ENCODE data around the gene TRIM38.

TRIM38 gene, protein sequence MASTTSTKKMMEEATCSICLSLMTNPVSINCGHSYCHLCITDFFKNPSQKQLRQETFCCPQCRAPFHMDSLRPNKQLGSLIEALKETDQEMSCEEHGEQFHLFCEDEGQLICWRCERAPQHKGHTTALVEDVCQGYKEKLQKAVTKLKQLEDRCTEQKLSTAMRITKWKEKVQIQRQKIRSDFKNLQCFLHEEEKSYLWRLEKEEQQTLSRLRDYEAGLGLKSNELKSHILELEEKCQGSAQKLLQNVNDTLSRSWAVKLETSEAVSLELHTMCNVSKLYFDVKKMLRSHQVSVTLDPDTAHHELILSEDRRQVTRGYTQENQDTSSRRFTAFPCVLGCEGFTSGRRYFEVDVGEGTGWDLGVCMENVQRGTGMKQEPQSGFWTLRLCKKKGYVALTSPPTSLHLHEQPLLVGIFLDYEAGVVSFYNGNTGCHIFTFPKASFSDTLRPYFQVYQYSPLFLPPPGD

DNA sequence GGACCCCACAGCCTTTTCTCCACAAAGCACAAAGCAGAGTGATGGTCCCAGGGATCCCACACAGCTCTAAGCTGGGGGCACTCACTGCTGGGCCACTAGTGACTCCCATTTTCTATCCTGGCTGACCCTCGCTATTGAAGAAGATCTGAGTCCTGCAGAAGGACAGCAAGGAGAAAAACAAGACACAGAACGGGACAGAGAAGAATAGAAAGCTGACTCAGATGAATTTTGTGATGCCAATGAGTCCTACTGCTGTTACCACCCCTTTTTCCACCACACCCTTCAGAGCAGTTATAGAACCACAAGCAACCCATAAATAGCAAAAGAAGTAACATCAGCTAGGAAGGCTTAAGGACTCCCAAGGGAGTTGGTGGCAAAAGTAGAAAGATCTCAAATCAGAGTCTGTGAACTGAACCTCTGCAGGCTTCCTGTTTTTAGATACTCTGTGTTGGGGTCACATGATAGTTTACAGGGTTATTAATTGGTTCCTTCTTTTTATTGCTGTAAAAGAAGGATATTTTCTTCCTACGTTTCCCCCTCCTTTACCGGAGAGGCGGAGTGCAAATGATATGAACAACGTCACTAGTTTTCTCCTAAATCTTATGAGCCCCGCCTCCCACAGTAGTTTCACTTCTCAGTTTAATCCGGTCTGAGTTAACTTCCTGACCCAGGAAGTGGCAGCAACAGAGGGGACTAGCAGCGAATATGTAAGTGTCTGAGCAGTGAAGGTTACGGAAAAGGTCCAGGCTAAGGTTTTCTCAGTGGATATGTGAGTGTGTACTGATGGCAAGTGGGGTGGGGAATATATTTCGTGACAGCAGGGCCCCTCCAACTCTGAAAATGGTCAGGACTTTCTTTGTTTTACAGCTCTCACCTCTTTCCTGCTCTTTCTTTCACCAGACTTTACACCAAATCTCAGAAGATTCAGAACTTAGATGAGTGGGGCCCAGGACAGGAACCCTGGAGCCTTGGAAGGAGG lies at the start of gene TRIM38:
TRIM38 (plus strand) TSS at position 654 of the 979 bp plus-strand sequence. CDS start 3,721 bp downstream, outside the sequence.
- H3K4me3 ChIP-seq (ENCODE audit: low read depth in 1 of 2, low read length in 2 of 2) = peak within 1 kb of the TSS; percentile 61 to 67
- DNase-seq (peak; percentile 85), ATAC-seq (ENCODE audit: insufficient read depth, low read depth) (peak; percentile 90)
- no peaks in the 10 kb centered on the region for H4K20me1 ChIP-seq (ENCODE audit: insufficient read depth, low read length)
- H3K27me3 ChIP-seq (ENCODE audit: insufficient read depth, low read length, poor library complexity) = no peaks in the 10 kb centered on the region
- peaks cover 6% of the 10 kb centered on the region; the same call in 1 of the 2 replicates for H3K79me2 ChIP-seq (ENCODE audit: insufficient read depth, low read length)
- peak within 1 kb of the TSS; percentile 87 for H3K27ac ChIP-seq (ENCODE audit: low read length)
- H3K9me3 ChIP-seq (ENCODE audit: insufficient read depth, low read length, severe bottlenecking) = peaks cover 9% of the 10 kb centered on the region
- H3K4me2 ChIP-seq (ENCODE audit: insufficient read depth, low read length) = peak within 1 kb of the TSS; percentile 71
- no peak for TF ChIP-seq EZH2 (IDR thresholded peaks at IDR 0.05; ENCODE audit: borderline replicate concordance, low read depth, low read length, severe bottlenecking)
- TF ChIP-seq, protein P1, sequence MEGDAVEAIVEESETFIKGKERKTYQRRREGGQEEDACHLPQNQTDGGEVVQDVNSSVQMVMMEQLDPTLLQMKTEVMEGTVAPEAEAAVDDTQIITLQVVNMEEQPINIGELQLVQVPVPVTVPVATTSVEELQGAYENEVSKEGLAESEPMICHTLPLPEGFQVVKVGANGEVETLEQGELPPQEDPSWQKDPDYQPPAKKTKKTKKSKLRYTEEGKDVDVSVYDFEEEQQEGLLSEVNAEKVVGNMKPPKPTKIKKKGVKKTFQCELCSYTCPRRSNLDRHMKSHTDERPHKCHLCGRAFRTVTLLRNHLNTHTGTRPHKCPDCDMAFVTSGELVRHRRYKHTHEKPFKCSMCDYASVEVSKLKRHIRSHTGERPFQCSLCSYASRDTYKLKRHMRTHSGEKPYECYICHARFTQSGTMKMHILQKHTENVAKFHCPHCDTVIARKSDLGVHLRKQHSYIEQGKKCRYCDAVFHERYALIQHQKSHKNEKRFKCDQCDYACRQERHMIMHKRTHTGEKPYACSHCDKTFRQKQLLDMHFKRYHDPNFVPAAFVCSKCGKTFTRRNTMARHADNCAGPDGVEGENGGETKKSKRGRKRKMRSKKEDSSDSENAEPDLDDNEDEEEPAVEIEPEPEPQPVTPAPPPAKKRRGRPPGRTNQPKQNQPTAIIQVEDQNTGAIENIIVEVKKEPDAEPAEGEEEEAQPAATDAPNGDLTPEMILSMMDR (IDR thresholded peaks at IDR 0.05; ENCODE audit: borderline replicate concordance, extremely low read depth, low read length, poor library complexity, severe bottlenecking) = no peak
- peaks cover 13% of the 10 kb centered on the region; the same call in 1 of the 2 replicates for H3K36me3 ChIP-seq (ENCODE audit: insufficient read depth, low read length)
- H3K4me1 ChIP-seq (ENCODE audit: insufficient read depth, low read length) = peaks cover 34% of the 10 kb centered on the region
- peak within 1 kb of the TSS; percentile 68 for H2AFZ ChIP-seq (ENCODE audit: low read depth, low read length)
- peak within 1 kb of the TSS; percentile 80 for H3K9ac ChIP-seq (ENCODE audit: low read depth, low read length)

DNA sequence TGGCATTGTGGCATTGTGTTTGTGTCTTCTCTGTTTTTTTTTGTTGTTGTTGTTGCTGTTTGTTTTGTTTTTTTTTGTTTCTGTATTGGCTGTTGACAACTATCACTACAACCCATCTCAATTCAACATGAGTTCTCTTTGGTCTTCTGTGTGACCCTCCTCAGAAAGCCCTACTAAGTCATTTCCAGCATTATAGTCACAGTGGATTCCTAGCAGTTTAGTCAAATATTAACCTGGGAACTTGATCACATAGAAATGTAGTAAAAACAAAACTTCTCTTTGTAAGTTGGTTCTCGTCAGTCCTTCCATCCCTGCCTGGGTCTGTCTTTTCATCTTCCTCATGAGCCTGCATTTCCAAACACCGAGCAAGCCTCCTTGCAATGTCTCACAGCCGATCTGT lies 48.9 kb upstream of the TRIM38 start:
- H3K9ac ChIP-seq (ENCODE audit: low read depth, low read length) = no peak overlapping the region
- TF ChIP-seq, protein P1 (IDR thresholded peaks at IDR 0.05; ENCODE audit: borderline replicate concordance, extremely low read depth, low read length, poor library complexity, severe bottlenecking) = no peak
- H3K9me3 ChIP-seq (ENCODE audit: insufficient read depth, low read length, severe bottlenecking) = no peaks in the 10 kb centered on the region
- H2AFZ ChIP-seq (ENCODE audit: low read depth, low read length) = no peak overlapping the region
- H3K4me2 ChIP-seq (ENCODE audit: insufficient read depth, low read length) = no peak overlapping the region
- H3K27me3 ChIP-seq (ENCODE audit: insufficient read depth, low read length, poor library complexity) = no peaks in the 10 kb centered on the region
- H3K4me3 ChIP-seq (ENCODE audit: low read depth in 1 of 2, low read length in 2 of 2) = no peak overlapping the region
- DNase-seq (no peak), ATAC-seq (ENCODE audit: insufficient read depth, low read depth) (no peak)
- no peaks in the 10 kb centered on the region for H3K4me1 ChIP-seq (ENCODE audit: insufficient read depth, low read length)
- H4K20me1 ChIP-seq (ENCODE audit: insufficient read depth, low read length) = no peaks in the 10 kb centered on the region
- no peaks in the 10 kb centered on the region for H3K79me2 ChIP-seq (ENCODE audit: insufficient read depth, low read length)
- H3K36me3 ChIP-seq (ENCODE audit: insufficient read depth, low read length) = no peaks in the 10 kb centered on the region
- H3K27ac ChIP-seq (ENCODE audit: low read length) = no peak overlapping the region

DNA sequence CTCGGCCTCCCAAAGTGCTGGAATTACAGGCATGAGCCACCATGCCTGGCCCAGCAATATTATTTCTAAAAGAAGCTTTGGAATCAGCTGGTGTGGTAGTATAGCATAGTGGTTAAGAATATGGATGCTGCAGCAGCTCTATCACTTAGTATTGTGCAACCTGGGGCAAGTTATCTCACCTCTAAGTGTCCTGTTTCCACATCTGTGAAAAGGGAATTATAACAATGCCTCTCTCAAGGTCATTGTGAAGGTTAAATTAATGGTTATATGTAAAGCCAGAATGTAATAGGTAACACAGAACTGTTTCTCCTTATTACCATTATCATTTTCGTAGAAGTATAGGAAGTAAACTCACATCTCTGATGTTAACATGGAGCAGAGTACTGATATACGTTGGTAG lies 46.3 kb upstream of the TRIM38 start:
- no peak overlapping the region for H3K27ac ChIP-seq (ENCODE audit: low read length)
- H3K4me2 ChIP-seq (ENCODE audit: insufficient read depth, low read length) = no peak overlapping the region
- no peak overlapping the region for H2AFZ ChIP-seq (ENCODE audit: low read depth, low read length)
- no peaks in the 10 kb centered on the region for H3K36me3 ChIP-seq (ENCODE audit: insufficient read depth, low read length)
- no peak overlapping the region for H3K4me3 ChIP-seq (ENCODE audit: low read depth in 1 of 2, low read length in 2 of 2)
- DNase-seq (no peak), ATAC-seq (ENCODE audit: insufficient read depth, low read depth) (no peak)
- no peak for TF ChIP-seq EZH2 (IDR thresholded peaks at IDR 0.05; ENCODE audit: borderline replicate concordance, low read depth, low read length, severe bottlenecking)
- TF ChIP-seq, protein P1 (IDR thresholded peaks at IDR 0.05; ENCODE audit: borderline replicate concordance, extremely low read depth, low read length, poor library complexity, severe bottlenecking) = no peak
- H3K9ac ChIP-seq (ENCODE audit: low read depth, low read length) = no peak overlapping the region
- H4K20me1 ChIP-seq (ENCODE audit: insufficient read depth, low read length) = no peaks in the 10 kb centered on the region
- no peaks in the 10 kb centered on the region for H3K27me3 ChIP-seq (ENCODE audit: insufficient read depth, low read length, poor library complexity)
- no peaks in the 10 kb centered on the region for H3K79me2 ChIP-seq (ENCODE audit: insufficient read depth, low read length)
- no peaks in the 10 kb centered on the region for H3K4me1 ChIP-seq (ENCODE audit: insufficient read depth, low read length)
- no peaks in the 10 kb centered on the region for H3K9me3 ChIP-seq (ENCODE audit: insufficient read depth, low read length, severe bottlenecking)

Measured in DND-41 (cell line).